ENCODE results near the gene PRDX2.

The PRDX2 gene

DNA sequence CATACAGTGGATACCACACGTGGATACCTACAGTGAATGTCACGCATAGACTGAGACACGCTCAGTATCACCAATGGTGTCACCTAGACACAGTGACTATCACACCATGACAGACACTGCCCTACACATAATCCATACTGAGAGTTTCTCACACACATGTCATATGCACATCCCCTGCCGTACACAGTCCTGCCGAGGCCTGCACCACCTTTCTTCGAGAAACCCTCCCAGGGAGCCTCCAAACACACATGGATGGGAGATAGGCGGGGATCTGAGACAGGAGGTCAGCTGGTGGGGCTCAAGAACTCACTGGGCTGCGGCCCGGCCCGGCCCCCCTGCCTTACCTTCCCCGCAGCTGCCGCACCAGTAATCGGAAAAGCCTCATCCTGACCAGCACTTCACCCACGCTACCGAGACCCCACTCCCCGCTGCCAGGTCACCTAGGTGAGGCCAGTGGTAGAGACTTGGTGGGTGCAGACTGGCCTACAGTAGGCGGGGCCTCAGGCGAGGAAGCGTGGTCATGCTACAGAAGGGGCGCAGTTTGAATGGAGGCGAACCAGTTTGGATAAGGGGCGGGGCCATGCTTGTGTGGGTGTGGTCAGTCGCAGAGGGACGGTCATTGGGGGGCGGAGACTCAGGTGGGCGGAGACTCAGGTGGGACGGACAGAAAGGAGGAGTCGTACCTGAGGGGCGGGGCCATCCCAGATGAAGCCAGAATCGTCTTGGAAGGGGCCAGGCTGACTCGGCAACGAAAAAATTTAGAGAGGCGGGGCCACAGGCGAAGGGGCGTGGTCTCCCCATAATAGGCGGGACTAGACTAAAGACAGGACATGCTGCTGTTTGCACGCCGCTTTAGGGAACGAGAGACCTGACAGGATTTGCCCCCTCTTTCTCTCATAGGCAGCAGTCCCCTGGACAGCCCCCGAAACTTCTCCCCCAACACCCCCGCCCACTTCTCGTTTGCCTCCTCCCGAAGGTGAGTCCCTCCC, 38.8 kb upstream of the PRDX2 start:
- Histone ChIP-seq H2AFZ (ENCODE audit: low read depth, low read length) (no peak overlapping the region), H3K4me3 (ENCODE audit: insufficient read depth in 1 of 2, low read depth in 1 of 2, low read length in 2 of 2) (peak overlapping the region in 1 of 2 experiments; percentile 57), H3K79me1 (replicated peaks; ENCODE audit: low read length, poor library complexity, severe bottlenecking) (no peaks in the 10 kb centered on the region), H3K4me1 (ENCODE audit: control insufficient read depth, insufficient read depth, low read depth, low read length) (peaks cover 16% of the 10 kb centered on the region), H2BK120ac (ENCODE audit: low read depth, low read length) (no peak overlapping the region), H3K23ac (ENCODE audit: low read length in 2 of 2) (no peak overlapping the region), H3K27me3 (ENCODE audit: control insufficient read depth in 1 of 2, insufficient read depth in 1 of 2, low read length in 2 of 2) (peaks cover 82 to 86% of the 10 kb centered on the region in 2 experiments), H3K4ac (ENCODE audit: low read depth in 1 of 2, low read length in 2 of 2) (no peak overlapping the region), H3K18ac (ENCODE audit: low read depth in 1 of 2, low read length in 2 of 2) (no peak overlapping the region), H2AK5ac (ENCODE audit: low read length, severe bottlenecking) (no peak overlapping the region), H4K8ac (ENCODE audit: low read length) (no peak overlapping the region), H2BK5ac (ENCODE audit: low read depth, low read length, poor library complexity, severe bottlenecking) (no peak overlapping the region), H3K4me2 (ENCODE audit: low read length, poor library complexity, severe bottlenecking) (peak overlapping the region; percentile 14), H2BK12ac (ENCODE audit: low read length in 2 of 2) (no peak overlapping the region), H3K36me3 (ENCODE audit: control insufficient read depth in 1 of 2, insufficient read depth in 2 of 2, low read depth in 1 of 2, low read length in 2 of 2) (no peaks in the 10 kb centered on the region), H3K14ac (ENCODE audit: low read length in 2 of 2) (no peak overlapping the region), H2BK15ac (ENCODE audit: low read depth, poor library complexity, severe bottlenecking) (no peak overlapping the region), H3K27ac (ENCODE audit: low read length, poor library complexity, severe bottlenecking) (no peak overlapping the region), H3K9me3 (ENCODE audit: control insufficient read depth, low read length) (no peaks in the 10 kb centered on the region), H3K9ac (ENCODE audit: low read length) (no peak overlapping the region), H4K91ac (ENCODE audit: low read length) (no peak overlapping the region)
- DNase-seq = peak; percentile 62
- WGBS = 30% methylated on average over 40 of the region's 43 CpGs

- Histone ChIP-seq H4K91ac (ENCODE audit: low read length) (no peak overlapping the region), H3K4ac (ENCODE audit: low read depth in 1 of 2, low read length in 2 of 2) (no peak overlapping the region), H2BK120ac (ENCODE audit: low read depth, low read length) (no peak overlapping the region), H3K23ac (ENCODE audit: low read length in 2 of 2) (no peak overlapping the region), H2BK5ac (ENCODE audit: low read depth, low read length, poor library complexity, severe bottlenecking) (no peak overlapping the region), H3K36me3 (ENCODE audit: control insufficient read depth in 1 of 2, insufficient read depth in 2 of 2, low read depth in 1 of 2, low read length in 2 of 2) (no peaks in the 10 kb centered on the region), H3K4me1 (ENCODE audit: control insufficient read depth, insufficient read depth, low read depth, low read length) (peaks cover 22% of the 10 kb centered on the region), H4K8ac (ENCODE audit: low read length) (no peak overlapping the region), H3K79me1 (replicated peaks; ENCODE audit: low read length, poor library complexity, severe bottlenecking) (no peaks in the 10 kb centered on the region), H2AK5ac (ENCODE audit: low read length, severe bottlenecking) (no peak overlapping the region), H2BK15ac (ENCODE audit: low read depth, poor library complexity, severe bottlenecking) (no peak overlapping the region), H3K4me3 (ENCODE audit: insufficient read depth in 1 of 2, low read depth in 1 of 2, low read length in 2 of 2) (no peak overlapping the region), H2AFZ (ENCODE audit: low read depth, low read length) (no peak overlapping the region), H3K14ac (ENCODE audit: low read length in 2 of 2) (no peak overlapping the region), H2BK12ac (ENCODE audit: low read length in 2 of 2) (no peak overlapping the region), H3K27me3 (ENCODE audit: control insufficient read depth in 1 of 2, insufficient read depth in 1 of 2, low read length in 2 of 2) (peaks cover 90 to 94% of the 10 kb centered on the region in 2 experiments), H3K4me2 (ENCODE audit: low read length, poor library complexity, severe bottlenecking) (peak overlapping the region; percentile 41), H3K27ac (ENCODE audit: low read length, poor library complexity, severe bottlenecking) (no peak overlapping the region), H3K18ac (ENCODE audit: low read depth in 1 of 2, low read length in 2 of 2) (no peak overlapping the region), H3K9ac (ENCODE audit: low read length) (no peak overlapping the region), H3K9me3 (ENCODE audit: control insufficient read depth, low read length) (no peaks in the 10 kb centered on the region)
- 52% methylated on average over 11 of the region's 21 CpGs for WGBS
- DNase-seq = no peak
Observed at GRCh38 chr19:12838886-12839756, 37.5 kb upstream of the PRDX2 start.

DNA sequence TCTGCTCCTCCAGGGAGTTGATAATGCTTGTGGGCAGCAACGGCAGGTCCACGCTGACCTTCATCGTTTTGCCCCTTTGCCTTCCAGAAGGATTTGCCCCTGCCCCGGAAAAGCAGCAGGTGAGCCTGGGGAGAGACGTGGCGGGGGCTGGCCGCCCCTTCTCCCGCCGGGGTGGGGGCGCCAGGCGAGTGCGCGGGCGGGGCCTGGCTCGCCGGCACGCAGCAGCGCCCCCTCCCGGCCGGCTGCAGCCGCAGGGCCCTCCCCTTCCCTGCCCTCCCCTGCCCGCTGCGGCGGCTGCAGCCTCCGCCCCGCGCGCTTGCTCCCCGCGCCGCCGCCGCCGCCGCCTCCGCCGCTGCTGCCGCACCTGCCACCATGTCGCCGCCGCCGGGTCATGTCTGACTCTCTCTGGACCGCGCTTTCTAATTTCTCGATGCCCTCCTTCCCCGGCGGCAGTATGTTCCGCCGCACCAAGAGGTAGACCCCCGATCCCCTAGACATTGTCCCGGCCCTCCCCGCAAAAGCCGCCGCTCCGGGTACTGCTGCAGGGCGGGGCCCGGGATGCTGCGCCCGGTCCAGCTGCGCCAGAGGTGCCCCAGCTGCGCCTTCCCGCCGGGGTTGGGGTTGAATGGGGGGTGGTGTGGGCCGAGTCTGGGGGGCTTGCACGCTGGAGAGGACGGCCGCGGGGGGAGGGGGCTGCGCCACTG, 36.7 kb upstream of the PRDX2 start, which contains the start of gene MAST1:
MAST1 (plus strand) TSS at position 334 of the 704 bp plus-strand sequence; CDS start at position 392, 58 bp downstream.
- Histone ChIP-seq H3K9me3 (ENCODE audit: control insufficient read depth, low read length) (no peaks in the 10 kb centered on the region), H3K4me3 (ENCODE audit: insufficient read depth in 1 of 2, low read depth in 1 of 2, low read length in 2 of 2) (peak within 1 kb of the TSS in 1 of 2 experiments; percentile 42), H3K14ac (ENCODE audit: low read length in 2 of 2) (no peak within 1 kb of the TSS), H2BK5ac (ENCODE audit: low read depth, low read length, poor library complexity, severe bottlenecking) (no peak within 1 kb of the TSS), H2AK5ac (ENCODE audit: low read length, severe bottlenecking) (no peak within 1 kb of the TSS), H3K36me3 (ENCODE audit: control insufficient read depth in 1 of 2, insufficient read depth in 2 of 2, low read depth in 1 of 2, low read length in 2 of 2) (no peaks in the 10 kb centered on the region), H3K23ac (ENCODE audit: low read length in 2 of 2) (peak within 1 kb of the TSS in 1 of 2 experiments; percentile 56), H3K9ac (ENCODE audit: low read length) (no peak within 1 kb of the TSS), H3K27ac (ENCODE audit: low read length, poor library complexity, severe bottlenecking) (no peak within 1 kb of the TSS), H2BK120ac (ENCODE audit: low read depth, low read length) (no peak within 1 kb of the TSS), H3K4ac (ENCODE audit: low read depth in 1 of 2, low read length in 2 of 2) (no peak within 1 kb of the TSS), H2BK12ac (ENCODE audit: low read length in 2 of 2) (no peak within 1 kb of the TSS), H3K27me3 (ENCODE audit: control insufficient read depth in 1 of 2, insufficient read depth in 1 of 2, low read length in 2 of 2) (peaks cover 87 to 93% of the 10 kb centered on the region in 2 experiments), H4K91ac (ENCODE audit: low read length) (no peak within 1 kb of the TSS), H3K79me1 (replicated peaks; ENCODE audit: low read length, poor library complexity, severe bottlenecking) (no peaks in the 10 kb centered on the region), H3K4me1 (ENCODE audit: control insufficient read depth, insufficient read depth, low read depth, low read length) (peaks cover 26% of the 10 kb centered on the region), H2BK15ac (ENCODE audit: low read depth, poor library complexity, severe bottlenecking) (no peak within 1 kb of the TSS), H3K4me2 (ENCODE audit: low read length, poor library complexity, severe bottlenecking) (peak within 1 kb of the TSS; percentile 41), H2AFZ (ENCODE audit: low read depth, low read length) (peak within 1 kb of the TSS; percentile 23), H4K8ac (ENCODE audit: low read length) (no peak within 1 kb of the TSS), H3K18ac (ENCODE audit: low read depth in 1 of 2, low read length in 2 of 2) (no peak within 1 kb of the TSS)
- 1% methylated on average over 54 of the region's 69 CpGs for WGBS
- peak; percentile 21 for DNase-seq

All from mesenchymal stem cell (in vitro differentiated cells and primary cell).